GM19463 (cell line): ENCODE results near the gene CEL.
"Not testable (repeated sequence)": the region's sequence is repeated elsewhere in the genome, so short reads cannot be mapped to it uniquely, and the experiment has no call there.

ENCODE experiments used
- ATAC-seq: cut with Tn5 transposase; IDR thresholded peaks from one replicate; pipeline ENCODE4 v1.9.1; 2021; ENCODE audit warnings: mild to moderate bottlenecking, moderate library complexity; ENCODE audit not compliant: unreplicated experiment

Gene CEL

GRCh38 chr9:133061764-133062145 is at the start of gene CEL:
Gene CEL (plus strand): TSS chr9:133061981. CDS start chr9:133062003, 22 bp downstream.
- not testable (repeated sequence) for ATAC-seq

DNA sequence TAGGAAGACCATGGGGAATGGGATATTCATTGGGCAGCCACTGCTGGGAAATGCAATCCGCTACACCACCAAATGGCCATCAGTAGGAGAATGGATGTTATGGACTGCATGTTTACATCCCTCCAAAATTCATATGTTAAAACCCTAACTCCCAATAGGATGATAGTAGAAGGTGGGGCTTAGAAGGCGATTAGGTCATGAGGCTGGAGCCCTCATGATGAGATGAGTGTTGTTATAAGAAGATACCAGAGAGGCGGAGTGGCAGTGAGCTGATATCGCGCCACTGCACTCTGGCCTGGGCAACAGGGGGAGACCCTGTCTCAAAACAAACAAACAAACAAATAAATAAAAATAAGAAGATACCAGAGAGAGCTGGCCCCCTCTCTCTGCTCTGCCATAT is 47.1 kb upstream of the CEL start:
- no peak for ATAC-seq

- no peak for ATAC-seq
Observed at GRCh38 chr9:133023117-133023890, 38.5 kb upstream of the CEL start.

GRCh38 chr9:133026426-133026825 is 35.4 kb upstream of the CEL start:
- no peak for ATAC-seq

- ATAC-seq = no peak
Observed at GRCh38 chr9:133027134-133027533, 34.6 kb upstream of the CEL start.

- no peak for ATAC-seq
Observed at GRCh38 chr9:133028221-133028620, 33.6 kb upstream of the CEL start.

GRCh38 chr9:133029994-133030316 is 31.8 kb upstream of the CEL start:
- no peak for ATAC-seq

GRCh38 chr9:133030317-133031129 is 31.3 kb upstream of the CEL start, which contains the start of gene GTF3C5:
Gene GTF3C5 (plus strand): TSS chr9:133030997. CDS start chr9:133031012, 15 bp downstream.
- peak; percentile 94 for ATAC-seq

- no peak for ATAC-seq
Observed at GRCh38 chr9:133031130-133031422, 30.7 kb upstream of the CEL start.

GRCh38 chr9:133031496-133031911 is 30.3 kb upstream of the CEL start:
- no peak for ATAC-seq

DNA sequence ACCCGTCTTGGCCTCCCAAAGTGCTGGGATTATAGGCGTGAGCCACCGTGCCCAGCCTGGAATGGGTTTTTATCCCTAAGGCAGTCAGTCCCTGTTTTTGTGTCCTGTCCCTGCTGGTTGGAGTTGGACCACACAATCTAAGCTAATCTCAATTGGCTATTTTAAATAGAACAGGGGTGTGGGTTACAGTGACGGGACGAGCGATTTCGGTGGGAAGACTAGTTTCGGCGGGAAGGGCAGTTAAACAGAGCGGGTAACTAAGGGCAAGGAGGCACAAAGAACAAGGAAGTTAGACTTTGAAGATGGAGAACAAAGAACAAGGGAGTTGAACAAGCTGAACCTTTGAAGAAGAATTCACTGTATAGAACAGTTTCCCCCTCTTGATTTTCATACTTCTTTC is 29.6 kb upstream of the CEL start:
- ATAC-seq = no peak

- ATAC-seq = no peak
Observed at GRCh38 chr9:133035669-133036068, 26.1 kb upstream of the CEL start.

DNA sequence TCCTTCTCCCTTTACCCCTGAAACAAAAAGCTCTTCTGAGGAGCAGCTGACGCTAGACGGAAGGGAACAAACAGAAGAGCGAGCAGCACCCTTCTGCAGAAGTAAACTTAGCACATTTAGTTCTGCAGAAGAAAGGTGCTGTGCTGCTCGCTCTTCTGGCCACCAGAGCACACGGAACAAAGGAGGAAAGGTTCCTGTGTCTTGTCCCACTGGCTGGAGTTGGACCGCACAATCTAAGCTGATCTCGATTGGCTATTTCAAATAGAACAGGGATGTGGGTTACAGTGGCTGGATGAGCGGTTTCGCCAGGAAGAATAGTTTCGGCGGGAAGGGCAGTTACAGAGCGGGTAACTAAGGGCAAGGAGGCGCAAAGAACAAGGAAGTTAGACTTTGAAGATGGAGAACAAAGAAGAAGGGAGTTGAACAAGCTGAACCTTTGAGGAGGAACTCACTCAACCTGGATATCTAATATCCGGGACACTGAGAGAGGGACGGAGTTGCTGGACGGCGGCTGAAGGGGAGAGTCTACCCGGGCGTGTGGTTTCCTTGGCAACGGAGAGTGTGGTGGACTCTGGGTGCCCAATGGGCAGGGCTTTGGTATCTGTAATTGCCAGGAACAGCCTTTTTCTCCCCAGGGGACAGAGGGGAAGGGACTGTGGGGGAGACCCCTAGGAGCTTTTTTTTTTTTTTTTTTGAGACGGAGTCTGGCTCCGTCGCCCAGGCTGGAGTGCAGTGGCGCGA is 23.8 kb upstream of the CEL start:
- no peak for ATAC-seq

DNA sequence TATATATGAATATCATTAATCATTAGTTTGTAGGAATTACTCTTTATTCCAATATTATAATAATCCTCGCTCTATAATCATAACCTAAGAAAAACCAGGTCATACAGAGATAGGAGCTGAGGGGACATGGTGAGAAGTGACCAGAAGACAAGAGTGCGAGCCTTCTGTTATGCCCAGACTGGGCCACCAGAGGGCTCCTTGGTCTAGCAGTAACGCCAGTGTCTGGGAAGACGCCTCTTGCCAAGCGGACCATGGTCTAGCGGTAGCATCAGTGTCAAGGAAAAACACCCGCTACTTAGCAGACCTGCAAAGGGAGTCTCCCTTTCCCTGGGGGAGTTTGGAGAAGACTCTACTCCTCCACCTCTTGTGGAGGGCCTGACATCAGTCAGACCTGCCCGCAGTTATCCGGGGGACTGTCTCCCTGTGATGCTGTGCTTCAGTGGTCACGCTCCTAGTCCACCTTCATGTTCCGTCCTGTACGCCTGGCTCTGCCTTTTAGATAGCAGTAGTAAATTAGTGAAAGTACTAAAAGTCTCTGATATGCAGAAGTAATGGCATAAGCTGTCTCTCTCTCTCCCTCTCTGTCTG is 20.8 kb upstream of the CEL start:
- not testable (repeated sequence) for ATAC-seq

DNA sequence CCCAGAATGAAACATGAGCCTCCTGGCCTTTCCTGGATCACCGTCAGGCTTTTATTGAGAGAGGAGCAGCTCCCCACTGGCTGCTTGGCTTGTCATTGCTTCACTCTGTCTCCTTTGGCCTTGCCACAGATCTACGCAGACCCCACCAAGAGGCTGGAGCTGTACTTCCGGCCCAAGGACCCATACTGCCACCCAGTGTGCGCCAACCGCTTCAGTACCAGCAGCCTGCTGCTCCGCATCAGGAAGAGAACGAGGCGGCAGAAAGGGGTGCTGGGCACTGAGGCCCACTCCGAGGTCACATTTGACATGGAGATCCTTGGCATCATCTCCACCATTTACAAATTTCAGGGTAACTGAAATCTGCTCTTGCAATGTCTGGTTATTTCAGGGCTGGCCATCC is 19.8 kb upstream of the CEL start:
- ATAC-seq = no peak

GRCh38 chr9:133042676-133043075 is 19.1 kb upstream of the CEL start:
- no peak for ATAC-seq

DNA sequence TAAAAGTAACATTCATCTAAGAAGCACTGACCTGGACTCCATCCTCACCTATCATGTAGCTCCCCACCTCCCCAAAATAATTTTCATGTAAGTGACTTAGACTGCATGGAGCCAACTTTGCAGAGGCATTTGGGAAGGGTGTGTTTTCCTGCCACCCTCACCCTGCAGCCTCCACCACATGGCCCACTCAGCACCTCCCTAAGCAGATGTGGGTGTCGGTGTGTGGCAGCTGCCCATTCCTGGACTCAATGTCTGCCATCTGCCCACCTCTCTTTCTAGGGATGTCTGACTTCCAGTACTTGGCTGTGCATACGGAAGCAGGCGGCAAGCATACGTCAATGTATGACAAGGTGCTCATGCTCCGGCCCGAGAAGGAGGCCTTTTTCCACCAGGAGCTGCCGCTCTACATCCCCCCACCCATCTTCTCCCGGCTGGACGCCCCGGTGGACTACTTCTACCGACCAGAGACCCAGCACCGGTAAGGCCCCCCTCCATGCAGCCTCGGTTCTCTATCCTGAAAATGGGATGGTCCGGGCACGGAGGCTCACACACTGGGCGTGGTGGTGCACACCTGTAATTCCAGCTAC is 18.2 kb upstream of the CEL start:
- no peak for ATAC-seq

GRCh38 chr9:133044125-133044524 is 17.7 kb upstream of the CEL start:
- ATAC-seq = no peak

DNA sequence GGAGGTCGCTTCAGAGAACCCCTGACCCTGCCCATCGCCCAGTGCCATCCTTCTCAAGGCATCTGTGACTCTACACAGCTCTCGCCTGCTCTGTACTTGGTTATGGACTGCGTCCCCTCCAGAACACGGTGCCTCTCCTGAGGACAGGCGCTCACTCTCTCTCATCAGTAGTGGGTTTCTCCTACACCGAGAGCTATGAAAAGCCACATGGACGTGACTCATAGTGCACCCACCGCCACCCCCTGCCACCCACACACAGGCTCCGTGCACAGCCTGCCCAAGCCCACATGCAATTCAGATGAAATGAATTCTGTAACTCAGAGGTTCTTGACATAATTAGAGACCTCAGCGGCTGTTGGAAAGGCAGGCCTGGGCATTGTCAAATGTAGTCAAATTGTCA is 17.1 kb upstream of the CEL start:
- no peak for ATAC-seq

- no peak for ATAC-seq
Observed at GRCh38 chr9:133045132-133045531, 16.6 kb upstream of the CEL start.
